ENCODE data around the gene TRIP12. TPM values are rescaled to one million over a fixed set of nuclear protein-coding genes. Genes with fewer than 3 reads are reported as not detected.

Gene TRIP12
- total and polyA plus RNA-seq, 2 donors (not counting 1 experiment from before 2014, with no cell fraction given): 30.9 to 274 TPM

DNA sequence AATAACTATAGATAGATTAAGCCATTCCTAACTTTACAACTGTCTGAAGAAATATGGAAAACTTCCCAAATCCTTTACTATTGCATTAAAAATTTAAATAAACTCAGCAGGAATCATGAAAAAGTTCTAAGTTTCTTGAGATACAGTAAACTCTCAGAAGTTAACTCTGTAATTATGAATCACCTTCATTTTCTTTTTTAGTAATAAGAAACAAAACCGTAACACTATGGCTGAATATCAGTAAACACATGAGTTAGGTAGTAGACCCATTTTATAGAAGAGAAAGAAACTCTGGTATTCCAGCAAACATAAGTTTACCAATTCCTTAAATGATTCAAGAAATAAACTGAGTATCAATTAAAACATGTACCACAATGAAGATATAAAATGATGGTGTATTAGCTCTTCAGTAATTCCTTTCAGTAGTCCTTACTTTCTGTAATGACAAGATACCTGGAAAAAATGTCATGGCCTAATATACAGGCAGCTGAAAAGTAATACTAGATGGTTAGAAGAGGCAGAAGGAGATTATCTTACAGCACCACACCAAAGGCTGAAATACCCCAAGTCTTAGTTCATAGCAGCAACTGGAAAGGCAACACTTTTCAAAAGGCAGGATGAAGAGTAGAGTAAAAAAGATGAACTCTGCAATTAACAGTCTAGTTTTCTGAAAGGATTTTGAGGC is 11.5 kb downstream of the TRIP12 start:
- ChIA-PET CTCF (interaction anchor here (0.7 to 5.4 kb wide), 8 partner anchors 11 to 111 kb away, joined by 3 to 63 read pairs (median 4); partner anchors contain the start of genes FBXO36 and TRIP12), POLR2A (interaction anchor here (0.7 to 1.6 kb wide), 2 partner anchors 11 to 135 kb away, joined by 3 to 7 read pairs; partner anchors contain the start of gene TRIP12)
- Histone ChIP-seq H3K9ac (ENCODE audit: low read length) (no peak overlapping the region), H3K4me3 (ENCODE audit: control extremely low read depth in 1 of 5, extremely low read depth in 1 of 5, insufficient read depth in 1 of 5, low read depth in 2 of 5, low read length in 4 of 5) (no peak overlapping the region), H3K4me1 (ENCODE audit: control insufficient read depth in 2 of 2, insufficient read depth in 2 of 2, low read length in 2 of 2) (peaks cover 26 to 32% of the 10 kb centered on the region in 2 donors), H3K9me3 (ENCODE audit: control extremely low read depth in 1 of 3, control insufficient read depth in 2 of 3, insufficient read depth in 1 of 3, low read length in 2 of 3) (no peaks in the 10 kb centered on the region), H3K27me3 (replicated peaks in 1 of 4; ENCODE audit: control extremely low read depth in 1 of 4, control insufficient read depth in 3 of 4, insufficient read depth in 4 of 4, low read length in 3 of 4) (no peaks in the 10 kb centered on the region), H4K20me1 (ENCODE audit: control insufficient read depth, insufficient read depth, low read length, poor library complexity, severe bottlenecking) (peaks cover 33% of the 10 kb centered on the region), H3K36me3 (replicated peaks in 1 of 2; ENCODE audit: control extremely low read depth in 1 of 2, control insufficient read depth in 1 of 2, extremely low read depth in 1 of 2, insufficient read depth in 2 of 2, low read length in 1 of 2) (peaks cover 0 to 15% of the 10 kb centered on the region in 2 experiments), H3K79me2 (ENCODE audit: control insufficient read depth, insufficient read depth, low read length) (peaks cover 100% of the 10 kb centered on the region), H2AFZ (ENCODE audit: insufficient read depth, low read depth, low read length, poor library complexity, severe bottlenecking) (no peak overlapping the region), H3K4me2 (replicated peaks; ENCODE audit: low read depth, low read length, poor library complexity, severe bottlenecking) (peak overlapping the region; percentile 44), H3K27ac (ENCODE audit: low read length in 2 of 2) (peak overlapping the region in 1 of 2 donors; percentile 59)
- no peak for ATAC-seq (ENCODE audit: low read depth)
- no CpG with 5 or more reads among the region's 1 CpG for WGBS (ENCODE audit: insufficient coverage)
- Mint-ChIP-seq H3K4me1 (peaks cover 54% of the 10 kb centered on the region), H3K27ac (no peak overlapping the region), H3K27me3 (no peaks in the 10 kb centered on the region), H3K9me3 (ENCODE audit: insufficient read depth) (no peaks in the 10 kb centered on the region), H3K4me3 (peak overlapping the region; percentile 4)
- intact Hi-C loops (cut with micrococcal nuclease): loop anchor here (1.0 to 10.0 kb wide), 2 partner anchors 55 to 109 kb away; no protein-coding TSS in a partner anchor
- no peak for DNase-seq
- TF ChIP-seq EZH2 (IDR thresholded peaks at IDR 0.05; ENCODE audit: borderline replicate concordance, insufficient read depth, low read depth, low read length, poor library complexity, severe bottlenecking): no peak
- TF ChIP-seq, protein P1, sequence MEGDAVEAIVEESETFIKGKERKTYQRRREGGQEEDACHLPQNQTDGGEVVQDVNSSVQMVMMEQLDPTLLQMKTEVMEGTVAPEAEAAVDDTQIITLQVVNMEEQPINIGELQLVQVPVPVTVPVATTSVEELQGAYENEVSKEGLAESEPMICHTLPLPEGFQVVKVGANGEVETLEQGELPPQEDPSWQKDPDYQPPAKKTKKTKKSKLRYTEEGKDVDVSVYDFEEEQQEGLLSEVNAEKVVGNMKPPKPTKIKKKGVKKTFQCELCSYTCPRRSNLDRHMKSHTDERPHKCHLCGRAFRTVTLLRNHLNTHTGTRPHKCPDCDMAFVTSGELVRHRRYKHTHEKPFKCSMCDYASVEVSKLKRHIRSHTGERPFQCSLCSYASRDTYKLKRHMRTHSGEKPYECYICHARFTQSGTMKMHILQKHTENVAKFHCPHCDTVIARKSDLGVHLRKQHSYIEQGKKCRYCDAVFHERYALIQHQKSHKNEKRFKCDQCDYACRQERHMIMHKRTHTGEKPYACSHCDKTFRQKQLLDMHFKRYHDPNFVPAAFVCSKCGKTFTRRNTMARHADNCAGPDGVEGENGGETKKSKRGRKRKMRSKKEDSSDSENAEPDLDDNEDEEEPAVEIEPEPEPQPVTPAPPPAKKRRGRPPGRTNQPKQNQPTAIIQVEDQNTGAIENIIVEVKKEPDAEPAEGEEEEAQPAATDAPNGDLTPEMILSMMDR (IDR thresholded peaks at IDR 0.05): no peak

DNA sequence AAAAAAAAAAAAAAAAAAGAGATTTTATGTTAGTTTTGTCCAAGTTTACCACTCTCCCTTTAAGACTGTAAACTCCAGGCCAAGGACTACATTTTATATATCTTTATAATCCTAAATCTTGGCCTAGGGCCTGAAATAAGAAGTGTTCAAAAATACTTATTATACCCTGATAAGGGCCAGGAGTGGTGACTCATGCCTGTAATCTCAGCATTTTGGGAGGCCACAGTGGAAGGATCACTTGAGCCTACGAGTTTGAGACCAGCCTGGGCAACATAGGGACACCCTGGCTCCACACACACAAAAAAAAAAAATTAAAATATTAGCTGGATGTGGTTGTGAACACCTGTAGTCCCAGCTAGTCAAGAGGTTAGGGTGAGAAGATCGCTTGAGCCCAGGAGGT is 12.7 kb downstream of the TRIP12 start:
- H3K27ac Mint-ChIP-seq: no peak overlapping the region
- Histone ChIP-seq H3K9ac (ENCODE audit: low read length) (no peak overlapping the region), H3K27ac (ENCODE audit: low read length in 2 of 2) (no peak overlapping the region), H3K27me3 (replicated peaks in 1 of 4; ENCODE audit: control extremely low read depth in 1 of 4, control insufficient read depth in 3 of 4, insufficient read depth in 4 of 4, low read length in 3 of 4) (no peaks in the 10 kb centered on the region), H3K4me1 (ENCODE audit: control insufficient read depth in 2 of 2, insufficient read depth in 2 of 2, low read length in 2 of 2) (peaks cover 17 to 23% of the 10 kb centered on the region in 2 donors), H4K20me1 (ENCODE audit: control insufficient read depth, insufficient read depth, low read length, poor library complexity, severe bottlenecking) (peaks cover 32% of the 10 kb centered on the region), H3K36me3 (replicated peaks in 1 of 2; ENCODE audit: control extremely low read depth in 1 of 2, control insufficient read depth in 1 of 2, extremely low read depth in 1 of 2, insufficient read depth in 2 of 2, low read length in 1 of 2) (peaks cover 0 to 15% of the 10 kb centered on the region in 2 experiments), H3K9me3 (ENCODE audit: control extremely low read depth in 1 of 3, control insufficient read depth in 2 of 3, insufficient read depth in 1 of 3, low read length in 2 of 3) (no peaks in the 10 kb centered on the region), H3K4me3 (ENCODE audit: control extremely low read depth in 1 of 5, extremely low read depth in 1 of 5, insufficient read depth in 1 of 5, low read depth in 2 of 5, low read length in 4 of 5) (no peak overlapping the region), H3K4me2 (replicated peaks; ENCODE audit: low read depth, low read length, poor library complexity, severe bottlenecking) (no peak overlapping the region), H3K79me2 (ENCODE audit: control insufficient read depth, insufficient read depth, low read length) (peaks cover 100% of the 10 kb centered on the region), H2AFZ (ENCODE audit: insufficient read depth, low read depth, low read length, poor library complexity, severe bottlenecking) (no peak overlapping the region)
- DNase-seq: no peak
- intact Hi-C loops (cut with micrococcal nuclease): no loop called here
- no peak for ATAC-seq (ENCODE audit: low read depth)
- H3K4me3 Mint-ChIP-seq: no peak overlapping the region
- H3K27me3 Mint-ChIP-seq: no peaks in the 10 kb centered on the region
- no peaks in the 10 kb centered on the region for H3K9me3 Mint-ChIP-seq (ENCODE audit: insufficient read depth)
- peaks cover 50% of the 10 kb centered on the region for H3K4me1 Mint-ChIP-seq
- ChIA-PET CTCF (interaction anchor here (1.0 to 5.4 kb wide), 2 partner anchors 53 to 106 kb away, joined by 3 to 63 read pairs; no protein-coding TSS in a partner anchor), POLR2A (interaction anchor here (0.7 kb wide), 1 partner anchor 41 kb away, joined by 3 read pairs; no protein-coding TSS in a partner anchor)
- 100% methylated on average over 1 of the region's 2 CpGs for WGBS (ENCODE audit: insufficient coverage)
- TF ChIP-seq EZH2 (IDR thresholded peaks at IDR 0.05; ENCODE audit: borderline replicate concordance, insufficient read depth, low read depth, low read length, poor library complexity, severe bottlenecking): no peak
- TF ChIP-seq, protein P1 (IDR thresholded peaks at IDR 0.05): no peak
